GM13976 (cell line): ENCODE data around the gene MFSD11.
"Not testable (repeated sequence)": the region's sequence is repeated elsewhere in the genome, so short reads cannot be mapped to it uniquely, and the experiment has no call there.

Experiments
- DNase-seq: peaks from one replicate; pipeline ENCODE4 v3.0.0; 2012; ENCODE audit warnings: low spot score
- CTCF ChIP-seq: IDR thresholded peaks from 2 replicates; pipeline ENCODE4 v1.5.1; 2012; ENCODE audit warnings: borderline replicate concordance, mild to moderate bottlenecking; ENCODE audit not compliant: insufficient read depth; ENCODE audit errors: extremely low read depth, missing control alignments, control extremely low read depth
- in situ Hi-C: fragments of 300-500 bp; cut with MboI; formaldehyde crosslinking; loops from one replicate; pipeline ENCODE4 v1.12.0; 2022; ENCODE audit warnings: low sequenced_read_pairs, mixed read lengths, inconsistent platforms; ENCODE audit not compliant: unreplicated experiment

MFSD11 gene

GRCh38 chr17:76781056-76781982 lies 43.4 kb downstream of the MFSD11 start:
- in situ Hi-C loops, result no loop called here
- no peak for DNase-seq
- peak; percentile 21 for TF ChIP-seq CTCF

GRCh38 chr17:76783146-76783545 lies 45.2 kb downstream of the MFSD11 start:
- TF ChIP-seq CTCF, result no peak
- in situ Hi-C loops, result no loop called here
- DNase-seq, result peak; percentile 26

- no peak for DNase-seq
- in situ Hi-C loops, result no loop called here
- no peak for TF ChIP-seq CTCF
Measured at GRCh38 chr17:76784926-76785325, 47.0 kb downstream of the MFSD11 start.

- in situ Hi-C loops, DNase-seq: not testable (repeated sequence)
Measured at GRCh38 chr17:76787866-76788265, 49.9 kb downstream of the MFSD11 start.

- TF ChIP-seq CTCF, result no peak
- no peak for DNase-seq
- in situ Hi-C loops, result no loop called here
Measured at GRCh38 chr17:76789235-76789788, 51.4 kb downstream of the MFSD11 start.

- in situ Hi-C loops, result no loop called here
- DNase-seq, result peak; percentile 57
- no peak for TF ChIP-seq CTCF
Measured at GRCh38 chr17:76791053-76791980, 53.4 kb downstream of the MFSD11 start.
